Activated naive CD8-positive, alpha-beta T cell treated with anti-CD3 and anti-CD28 coated beads for 36 hours (primary cell): ENCODE data around the gene CCDC51. TPM values are rescaled to one million over a fixed set of nuclear protein-coding genes. Genes with fewer than 3 reads are reported as not detected.
"Not testable (repeated sequence)": the region's sequence is repeated elsewhere in the genome, so short reads cannot be mapped to it uniquely, and the experiment has no call there.

ENCODE experiments used
- DNase-seq: peaks from one replicate; pipeline ENCODE4 v3.0.0; 2021
- H3K27ac Mint-ChIP-seq: one replicate; pipeline ENCODE4 v1.8.0; 2022; ENCODE audit warnings: mild to moderate bottlenecking, moderate library complexity, mixed read lengths
- H3K27me3 Mint-ChIP-seq: one replicate; pipeline ENCODE4 v1.8.0; 2022; ENCODE audit warnings: mild to moderate bottlenecking, mixed read lengths
- H3K36me3 Mint-ChIP-seq: one replicate; pipeline ENCODE4 v1.8.0; 2021; ENCODE audit warnings: mild to moderate bottlenecking, mixed read lengths
- H3K4me1 Mint-ChIP-seq: one replicate; pipeline ENCODE4 v1.8.0; 2021; ENCODE audit warnings: mixed read lengths
- H3K4me3 Mint-ChIP-seq: one replicate; pipeline ENCODE4 v1.8.0; 2022; ENCODE audit warnings: mild to moderate bottlenecking, moderate library complexity, mixed read lengths
- H3K9me3 Mint-ChIP-seq: one replicate; pipeline ENCODE4 v1.8.0; 2022; ENCODE audit warnings: mixed read lengths
- total RNA-seq, 2 experiments: library from RNA; stranded (reverse); gene quantifications; one replicate each; pipeline ENCODE4 v1.2.3, GENCODE V29; 2021

The CCDC51 gene
- 10 to 100 TPM; 28.2 to 29.5 TPM for total RNA-seq

GRCh38 chr3:48439820-48440589 lies at the start of gene CCDC51, which contains the start of gene TMA7:
CCDC51 (minus strand) TSS chr3:48440119; CDS start chr3:48435128, 4,991 bp downstream.
TMA7 (plus strand) TSS chr3:48440257; CDS start chr3:48440297, 40 bp downstream.
- Mint-ChIP-seq H3K4me1 (peaks cover 25% of the 10 kb centered on the region), H3K9me3 (no peaks in the 10 kb centered on the region), H3K27me3 (no peaks in the 10 kb centered on the region), H3K27ac (peak within 1 kb of the TSS; percentile 96), H3K4me3 (peak within 1 kb of the TSS; percentile 99), H3K36me3 (peaks cover 42% of the 10 kb centered on the region)
- DNase-seq = peak; percentile 98

- Mint-ChIP-seq H3K4me1 (no peaks in the 10 kb centered on the region), H3K27me3 (no peaks in the 10 kb centered on the region), H3K36me3 (no peaks in the 10 kb centered on the region), H3K9me3 (no peaks in the 10 kb centered on the region), H3K4me3 (no peak overlapping the region), H3K27ac (no peak overlapping the region)
- no peak for DNase-seq
Observed at GRCh38 chr3:48486952-48487351, 47.0 kb upstream of the CCDC51 start.

- peaks cover 18% of the 10 kb centered on the region for H3K4me1 Mint-ChIP-seq
- H3K36me3 Mint-ChIP-seq, H3K9me3 Mint-ChIP-seq, H3K4me3 Mint-ChIP-seq, H3K27ac Mint-ChIP-seq, H3K27me3 Mint-ChIP-seq, DNase-seq: not testable (repeated sequence)
Observed at GRCh38 chr3:48482822-48483221, 42.9 kb upstream of the CCDC51 start.

- not testable (repeated sequence) for H3K36me3 Mint-ChIP-seq, H3K27ac Mint-ChIP-seq, H3K27me3 Mint-ChIP-seq, H3K4me3 Mint-ChIP-seq, H3K9me3 Mint-ChIP-seq, DNase-seq
- H3K4me1 Mint-ChIP-seq = peaks cover 20% of the 10 kb centered on the region
Observed at GRCh38 chr3:48480891-48481290, 41.0 kb upstream of the CCDC51 start.

- Mint-ChIP-seq H3K4me3 (peak overlapping the region; percentile 47), H3K9me3 (no peaks in the 10 kb centered on the region), H3K36me3 (peaks cover 2% of the 10 kb centered on the region), H3K27me3 (no peaks in the 10 kb centered on the region), H3K27ac (peak overlapping the region; percentile 89), H3K4me1 (peaks cover 23% of the 10 kb centered on the region)
- DNase-seq = peak; percentile 57
Observed at GRCh38 chr3:48478626-48479555, 39.0 kb upstream of the CCDC51 start.

GRCh38 chr3:48477959-48478520 lies 38.1 kb upstream of the CCDC51 start:
- H3K4me1 Mint-ChIP-seq = peaks cover 30% of the 10 kb centered on the region
- no peak overlapping the region for H3K4me3 Mint-ChIP-seq
- H3K27me3 Mint-ChIP-seq = no peaks in the 10 kb centered on the region
- peak overlapping the region; percentile 89 for H3K27ac Mint-ChIP-seq
- DNase-seq = no peak
- peaks cover 2% of the 10 kb centered on the region for H3K36me3 Mint-ChIP-seq
- no peaks in the 10 kb centered on the region for H3K9me3 Mint-ChIP-seq

GRCh38 chr3:48476426-48477053 lies 36.6 kb upstream of the CCDC51 start:
- Mint-ChIP-seq H3K9me3 (no peaks in the 10 kb centered on the region), H3K27ac (no peak overlapping the region), H3K4me1 (peaks cover 35% of the 10 kb centered on the region), H3K36me3 (peaks cover 4% of the 10 kb centered on the region), H3K27me3 (no peaks in the 10 kb centered on the region), H3K4me3 (no peak overlapping the region)
- DNase-seq = no peak

GRCh38 chr3:48475188-48475587 lies 35.3 kb upstream of the CCDC51 start:
- peaks cover 4% of the 10 kb centered on the region for H3K36me3 Mint-ChIP-seq
- H3K27me3 Mint-ChIP-seq = no peaks in the 10 kb centered on the region
- peaks cover 40% of the 10 kb centered on the region for H3K4me1 Mint-ChIP-seq
- H3K27ac Mint-ChIP-seq = peak overlapping the region; percentile 71
- H3K4me3 Mint-ChIP-seq = peak overlapping the region; percentile 5
- no peak for DNase-seq
- H3K9me3 Mint-ChIP-seq = no peaks in the 10 kb centered on the region

GRCh38 chr3:48474619-48475018 lies 34.7 kb upstream of the CCDC51 start:
- H3K4me1 Mint-ChIP-seq = peaks cover 44% of the 10 kb centered on the region
- peaks cover 7% of the 10 kb centered on the region for H3K36me3 Mint-ChIP-seq
- H3K9me3 Mint-ChIP-seq = no peaks in the 10 kb centered on the region
- no peak for DNase-seq
- H3K27ac Mint-ChIP-seq = peak overlapping the region; percentile 71
- H3K27me3 Mint-ChIP-seq = no peaks in the 10 kb centered on the region
- H3K4me3 Mint-ChIP-seq = no peak overlapping the region

GRCh38 chr3:48474031-48474430 lies 34.1 kb upstream of the CCDC51 start:
- Mint-ChIP-seq H3K27ac (peak overlapping the region; percentile 98), H3K4me1 (peaks cover 44% of the 10 kb centered on the region)
- not testable (repeated sequence) for H3K36me3 Mint-ChIP-seq, H3K4me3 Mint-ChIP-seq, H3K27me3 Mint-ChIP-seq, H3K9me3 Mint-ChIP-seq, DNase-seq

GRCh38 chr3:48473617-48473952 lies 33.7 kb upstream of the CCDC51 start:
- H3K4me3 Mint-ChIP-seq = peak overlapping the region; percentile 81
- peaks cover 12% of the 10 kb centered on the region for H3K36me3 Mint-ChIP-seq
- peaks cover 44% of the 10 kb centered on the region for H3K4me1 Mint-ChIP-seq
- H3K9me3 Mint-ChIP-seq = no peaks in the 10 kb centered on the region
- DNase-seq = no peak
- peak overlapping the region; percentile 98 for H3K27ac Mint-ChIP-seq
- H3K27me3 Mint-ChIP-seq = no peaks in the 10 kb centered on the region

- Mint-ChIP-seq H3K27ac (peak overlapping the region; percentile 98), H3K36me3 (peaks cover 14% of the 10 kb centered on the region), H3K27me3 (no peaks in the 10 kb centered on the region), H3K4me3 (peak overlapping the region; percentile 81), H3K9me3 (no peaks in the 10 kb centered on the region), H3K4me1 (peaks cover 46% of the 10 kb centered on the region)
- DNase-seq = peak; percentile 96
Observed at GRCh38 chr3:48472923-48473616, 33.2 kb upstream of the CCDC51 start.

GRCh38 chr3:48472673-48472922 lies 32.7 kb upstream of the CCDC51 start:
- peak overlapping the region; percentile 81 for H3K4me3 Mint-ChIP-seq
- no peak for DNase-seq
- peaks cover 18% of the 10 kb centered on the region for H3K36me3 Mint-ChIP-seq
- no peaks in the 10 kb centered on the region for H3K27me3 Mint-ChIP-seq
- no peaks in the 10 kb centered on the region for H3K9me3 Mint-ChIP-seq
- H3K27ac Mint-ChIP-seq = peak overlapping the region; percentile 98
- H3K4me1 Mint-ChIP-seq = peaks cover 48% of the 10 kb centered on the region

- DNase-seq = no peak
- Mint-ChIP-seq H3K4me1 (peaks cover 58% of the 10 kb centered on the region), H3K4me3 (peak overlapping the region; percentile 53), H3K27me3 (no peaks in the 10 kb centered on the region), H3K9me3 (no peaks in the 10 kb centered on the region), H3K36me3 (peaks cover 41% of the 10 kb centered on the region), H3K27ac (peak overlapping the region; percentile 98)
Observed at GRCh38 chr3:48470286-48470685, 30.4 kb upstream of the CCDC51 start.
